GM21717 (cell line): ENCODE results near the gene SLC2A9.
A peak's percentile ranks its signal among the peaks of the same experiment; 100 is the strongest.

Source experiments
- ATAC-seq: cut with Tn5 transposase; IDR thresholded peaks from one replicate; pipeline ENCODE4 v1.9.1; 2021; ENCODE audit warnings: mild to moderate bottlenecking, moderate library complexity; ENCODE audit not compliant: unreplicated experiment

Gene SLC2A9

GRCh38 chr4:10022346-10023049 lies 1.2 kb upstream of the SLC2A9 start:
- no peak for ATAC-seq

GRCh38 chr4:10021653-10022023 lies 341 bp upstream of the SLC2A9 start:
- ATAC-seq = no peak

GRCh38 chr4:10020106-10020505 lies 1.2 kb downstream of the SLC2A9 start:
- ATAC-seq = no peak

- no peak for ATAC-seq
Observed at GRCh38 chr4:10019521-10020051, 1.7 kb downstream of the SLC2A9 start.

GRCh38 chr4:10018818-10019461 lies 2.4 kb downstream of the SLC2A9 start:
- ATAC-seq = peak; percentile 98

GRCh38 chr4:10017037-10017893 lies 4.0 kb downstream of the SLC2A9 start:
- no peak for ATAC-seq

GRCh38 chr4:10016169-10016568 lies 5.1 kb downstream of the SLC2A9 start:
- no peak for ATAC-seq

GRCh38 chr4:10015140-10015753 lies 6.0 kb downstream of the SLC2A9 start:
- no peak for ATAC-seq

- ATAC-seq = peak; percentile 58
Observed at GRCh38 chr4:10013722-10014121, 7.6 kb downstream of the SLC2A9 start.

- no peak for ATAC-seq
Observed at GRCh38 chr4:10011885-10012284, 9.4 kb downstream of the SLC2A9 start.

- no peak for ATAC-seq
Observed at GRCh38 chr4:10011277-10011676, 10.0 kb downstream of the SLC2A9 start.

- ATAC-seq = no peak
Observed at GRCh38 chr4:10009861-10010500, 11.3 kb downstream of the SLC2A9 start.

GRCh38 chr4:10008609-10009005 lies 12.7 kb downstream of the SLC2A9 start:
- no peak for ATAC-seq

GRCh38 chr4:10007793-10008608 lies 13.3 kb downstream of the SLC2A9 start:
- peak; percentile 48 for ATAC-seq

GRCh38 chr4:10007436-10007740 lies 13.9 kb downstream of the SLC2A9 start:
- ATAC-seq = peak; percentile 47

GRCh38 chr4:10006601-10007435 lies 14.5 kb downstream of the SLC2A9 start:
- ATAC-seq = peak; percentile 17

GRCh38 chr4:10006231-10006600 lies 15.1 kb downstream of the SLC2A9 start:
- ATAC-seq = peak; percentile 32

- ATAC-seq = no peak
Observed at GRCh38 chr4:10005632-10006031, 15.7 kb downstream of the SLC2A9 start.

GRCh38 chr4:10003666-10004065 lies 17.6 kb downstream of the SLC2A9 start:
- no peak for ATAC-seq
